ENCODE measurements around the gene TBC1D24.

GRCh38 chr16:2476345-2476720 is 1.4 kb downstream of the TBC1D24 start:
- TF ChIP-seq CTCF (conservative IDR thresholded peaks at IDR 0.05 in 1 of 2, IDR thresholded peaks at IDR 0.05 in 1 of 2; ENCODE audit: low read depth in 1 of 2, low read length in 2 of 2) (no peak), EZH2 (IDR thresholded peaks at IDR 0.05; ENCODE audit: low read length, missing control alignments) (no peak)
